ENCODE data around the gene ODAPH.
"Not testable (repeated sequence)": the region's sequence is repeated elsewhere in the genome, so short reads cannot be mapped to it uniquely, and the experiment has no call there.

The ODAPH gene, protein sequence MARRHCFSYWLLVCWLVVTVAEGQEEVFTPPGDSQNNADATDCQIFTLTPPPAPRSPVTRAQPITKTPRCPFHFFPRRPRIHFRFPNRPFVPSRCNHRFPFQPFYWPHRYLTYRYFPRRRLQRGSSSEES

DNA sequence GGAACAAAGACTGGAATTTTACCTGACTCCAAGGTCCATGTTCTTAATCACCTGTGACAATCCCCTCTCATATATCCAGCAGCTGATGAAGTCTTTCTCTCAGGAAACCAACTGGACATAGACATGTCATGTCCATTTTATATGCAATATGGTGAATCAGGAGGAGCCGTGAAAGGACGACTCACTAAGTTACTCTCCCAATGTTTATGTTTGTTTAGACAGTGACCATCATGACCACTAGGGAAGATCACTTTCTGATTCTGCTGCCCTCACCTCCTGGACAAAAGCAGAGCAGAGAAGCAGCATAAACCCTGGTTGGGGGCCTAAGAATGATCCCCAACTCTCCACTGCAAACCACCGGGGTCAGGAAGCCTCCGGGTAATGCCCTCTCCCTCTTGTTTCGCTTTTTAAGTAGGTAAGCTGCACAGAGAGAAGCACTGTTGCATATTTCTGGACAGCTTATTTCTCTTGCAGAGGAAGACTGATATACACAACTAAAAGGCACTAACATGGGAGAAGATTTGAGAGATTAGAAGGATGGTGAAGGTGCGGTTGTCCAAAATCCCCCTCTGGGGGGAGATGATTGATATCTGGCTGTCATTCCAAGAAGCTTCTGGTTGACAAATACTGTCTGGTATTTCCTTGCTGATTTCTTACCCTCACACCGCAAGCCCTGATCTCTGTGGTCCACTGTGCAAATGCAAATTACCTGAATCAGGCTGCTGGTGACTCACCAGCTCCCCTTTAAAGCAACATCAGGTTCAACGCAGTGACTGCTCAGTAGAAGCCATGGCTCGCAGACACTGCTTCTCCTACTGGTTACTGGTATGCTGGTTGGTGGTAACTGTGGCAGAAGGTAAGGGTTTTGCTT, at the start of gene ODAPH:
ODAPH (plus strand) TSS at position 773 of the 871 bp plus-strand sequence; CDS start at position 790, 17 bp downstream.
- no peak for DNase-seq
- intact Hi-C loops (cut with DNase I): no loop called here

DNA sequence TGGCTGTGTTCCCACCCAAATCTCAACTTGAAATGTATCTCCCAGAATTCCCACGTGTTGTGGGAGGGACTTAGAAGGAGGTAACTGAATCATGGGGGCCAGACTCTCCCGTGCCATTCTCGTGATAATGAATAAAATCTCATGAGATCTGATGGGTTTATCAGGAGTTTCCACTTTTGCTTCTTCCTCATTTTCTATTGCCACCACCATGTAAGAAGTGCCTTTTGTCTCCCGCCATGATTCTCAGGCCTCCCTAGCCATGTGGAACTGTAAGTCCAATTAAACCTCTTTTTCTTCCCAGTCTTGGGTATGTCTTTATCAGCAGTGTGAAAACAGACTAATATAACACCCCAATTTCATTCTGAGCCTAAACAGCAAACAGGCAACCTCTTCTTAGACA, 46.3 kb upstream of the ODAPH start:
- intact Hi-C loops (cut with DNase I): not testable (repeated sequence)

GRCh38 chr4:75511841-75512240, 44.0 kb upstream of the ODAPH start:
- intact Hi-C loops (cut with DNase I): loop anchor here (5.0 kb wide), 1 partner anchor 210 kb away; the partner anchor contains the start of gene USO1
- no peak for DNase-seq

More for the DNA sequence above, 46.3 kb upstream of the ODAPH start:
- not testable (repeated sequence) for DNase-seq

DNA sequence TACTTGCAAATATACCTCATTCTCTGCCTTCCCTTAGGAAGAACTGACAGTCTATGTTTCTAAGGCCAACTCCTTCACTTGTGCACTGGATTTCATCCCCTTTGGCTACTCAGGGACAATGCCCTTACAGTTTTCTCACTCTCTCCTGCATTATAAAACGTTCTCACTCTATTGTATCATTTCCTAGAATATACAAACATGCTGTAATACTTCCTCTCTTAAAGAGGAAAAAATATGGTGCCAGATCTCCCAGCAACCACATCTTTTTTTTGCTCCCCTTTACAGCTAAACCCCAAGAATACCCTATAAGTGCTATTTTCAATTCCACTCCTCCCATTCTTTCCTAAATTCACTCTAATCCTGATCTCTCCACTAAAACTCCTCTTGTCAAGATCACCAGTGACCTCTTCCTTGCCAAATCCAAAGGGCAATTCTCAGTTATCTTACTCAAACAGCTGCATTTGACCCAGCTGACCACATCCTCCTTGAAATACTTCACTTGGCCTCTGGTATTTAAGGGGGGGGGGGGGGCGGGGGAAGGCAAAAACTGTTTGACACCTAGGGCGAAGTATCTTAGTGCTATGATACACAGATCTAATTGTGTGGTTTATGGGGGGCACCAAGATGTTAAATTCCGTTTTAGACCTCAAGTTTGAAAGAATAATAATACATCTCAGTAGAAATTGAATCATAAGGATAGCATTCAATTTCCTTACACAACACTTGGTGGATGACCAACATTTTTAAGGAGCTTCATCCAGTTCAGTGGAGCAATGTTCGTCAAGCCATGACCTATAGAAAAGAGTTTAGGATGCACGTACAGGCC, 43.3 kb upstream of the ODAPH start:
- intact Hi-C loops (cut with DNase I): loop anchor here (5.0 kb wide), 1 partner anchor 210 kb away; the partner anchor contains the start of gene USO1
- DNase-seq: no peak

- DNase-seq: no peak
- intact Hi-C loops (cut with DNase I): loop anchor here (5.0 kb wide), 1 partner anchor 209 kb away; the partner anchor contains the start of gene USO1
Measured at GRCh38 chr4:75513526-75514130, 42.2 kb upstream of the ODAPH start.

DNA sequence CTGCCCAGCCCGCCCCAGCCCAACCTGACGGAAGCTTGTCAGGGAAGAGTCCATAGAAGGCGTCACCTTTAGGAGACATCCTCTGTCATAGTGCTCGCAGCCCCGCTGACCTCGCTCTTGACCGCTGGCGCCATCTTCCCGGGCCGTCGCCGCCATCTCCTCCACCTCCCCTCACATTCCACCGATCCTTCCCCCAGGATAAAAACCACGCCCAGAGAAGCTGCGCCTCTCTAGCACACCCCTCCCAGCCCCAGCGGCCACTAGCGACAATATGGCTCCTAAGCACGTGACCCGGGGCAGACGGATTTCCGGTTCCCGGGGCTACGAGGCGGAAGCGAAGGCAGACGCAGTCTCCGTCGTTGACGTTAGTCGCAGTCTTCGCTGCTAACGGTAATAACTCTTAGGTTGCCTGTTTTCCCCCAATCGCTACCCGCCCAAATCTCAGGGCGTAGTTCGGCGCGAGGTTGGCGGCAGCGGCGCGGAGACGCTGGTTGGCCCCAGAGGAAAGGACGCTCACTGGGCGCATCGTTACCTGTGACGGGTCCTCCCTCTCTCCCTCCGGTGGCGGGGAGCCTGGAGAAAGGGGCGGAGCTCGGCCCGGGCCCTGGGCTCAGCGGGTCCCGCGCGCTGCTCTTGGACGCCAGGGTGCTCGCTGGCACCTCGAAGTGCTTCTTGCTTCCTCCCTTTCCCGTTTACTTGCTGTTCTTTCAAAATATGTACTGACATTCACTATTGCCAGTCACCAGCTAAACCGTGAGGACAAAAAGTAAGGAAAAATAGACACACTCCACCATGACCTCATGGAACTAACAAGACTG, 41.5 kb upstream of the ODAPH start, which contains the start of the genes RCHY1 and THAP6:
RCHY1 (minus strand) TSS at position 273 of the 818 bp plus-strand sequence; CDS start at position 156, 117 bp downstream.
THAP6 (plus strand) TSS at position 343 of the 818 bp plus-strand sequence. CDS start 980 bp downstream, outside the sequence.
- DNase-seq: peak; percentile 94 to 99 (median 96)
- intact Hi-C loops (cut with DNase I): loop anchor here (5.0 kb wide), 1 partner anchor 208 kb away; the partner anchor contains the start of gene USO1

GRCh38 chr4:75514949-75515612, 40.8 kb upstream of the ODAPH start:
- intact Hi-C loops (cut with DNase I): loop anchor here (5.0 kb wide), 1 partner anchor 207 kb away; the partner anchor contains the start of gene USO1
- peak in 1 of 10 donors; percentile 57 for DNase-seq

- DNase-seq: no peak
- intact Hi-C loops (cut with DNase I): no loop called here
Measured at GRCh38 chr4:75516144-75516543, 39.7 kb upstream of the ODAPH start.

GRCh38 chr4:75519452-75519851, 36.4 kb upstream of the ODAPH start:
- intact Hi-C loops (cut with DNase I); DNase-seq: not testable (repeated sequence)

DNA sequence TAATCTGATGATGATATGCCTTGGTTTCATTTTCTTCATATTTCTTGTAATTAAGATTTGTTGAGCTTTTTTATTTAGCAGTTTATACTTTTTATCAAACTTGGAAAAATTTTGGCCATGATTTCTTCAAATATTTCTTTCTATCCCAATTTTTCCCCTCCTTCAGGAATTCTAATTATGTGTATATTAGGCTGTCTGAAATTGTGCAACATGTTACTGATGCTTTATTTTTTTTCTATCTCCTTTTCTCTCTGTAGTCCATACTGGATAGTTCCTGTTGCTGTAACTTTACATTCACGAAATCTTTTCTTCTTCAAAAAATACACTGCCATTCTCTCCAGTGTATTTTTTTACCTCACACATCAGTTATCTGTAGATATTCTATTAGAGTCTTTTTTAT, 30.8 kb upstream of the ODAPH start:
- intact Hi-C loops (cut with DNase I): no loop called here
- no peak for DNase-seq

DNA sequence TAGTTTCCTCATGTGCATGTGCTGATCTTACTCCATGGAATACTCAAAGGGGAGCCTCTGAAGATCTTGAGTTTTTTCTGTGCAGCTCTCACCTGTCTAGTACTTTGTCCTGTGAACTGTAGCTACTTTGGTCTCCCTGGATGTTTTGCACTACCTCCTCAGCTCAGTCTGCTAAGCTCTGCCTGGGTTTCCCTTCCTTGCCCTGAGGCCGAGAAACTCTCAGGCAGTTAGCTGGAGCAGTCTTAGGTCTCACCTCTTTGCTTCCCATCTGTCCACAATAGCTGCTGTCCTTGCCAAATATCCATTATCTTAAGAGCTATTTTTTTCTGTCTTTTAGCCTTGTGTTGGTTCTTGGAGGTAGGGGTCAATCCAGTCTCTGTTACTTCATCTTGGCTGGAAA, 30.0 kb upstream of the ODAPH start:
- DNase-seq: no peak
- intact Hi-C loops (cut with DNase I): no loop called here

DNA sequence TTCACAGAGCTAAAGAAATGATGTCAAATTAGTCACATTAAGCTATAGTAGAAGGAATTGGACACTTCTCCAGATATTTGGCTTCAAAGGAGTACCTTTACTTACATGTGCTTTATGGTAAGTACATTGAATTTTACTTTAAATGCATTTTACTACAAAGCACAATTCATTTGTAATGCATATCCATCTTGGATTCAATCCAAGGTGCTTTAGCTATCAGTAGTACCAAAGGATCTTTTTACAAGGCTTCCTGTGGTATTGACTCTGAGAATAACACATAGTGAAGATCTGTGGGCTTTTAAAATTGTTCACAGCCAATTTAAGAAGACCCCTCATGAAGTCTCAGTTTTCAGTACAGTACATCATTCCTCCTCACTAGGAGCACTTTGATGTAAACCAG, 28.4 kb upstream of the ODAPH start:
- intact Hi-C loops (cut with DNase I): no loop called here
- no peak for DNase-seq

DNA sequence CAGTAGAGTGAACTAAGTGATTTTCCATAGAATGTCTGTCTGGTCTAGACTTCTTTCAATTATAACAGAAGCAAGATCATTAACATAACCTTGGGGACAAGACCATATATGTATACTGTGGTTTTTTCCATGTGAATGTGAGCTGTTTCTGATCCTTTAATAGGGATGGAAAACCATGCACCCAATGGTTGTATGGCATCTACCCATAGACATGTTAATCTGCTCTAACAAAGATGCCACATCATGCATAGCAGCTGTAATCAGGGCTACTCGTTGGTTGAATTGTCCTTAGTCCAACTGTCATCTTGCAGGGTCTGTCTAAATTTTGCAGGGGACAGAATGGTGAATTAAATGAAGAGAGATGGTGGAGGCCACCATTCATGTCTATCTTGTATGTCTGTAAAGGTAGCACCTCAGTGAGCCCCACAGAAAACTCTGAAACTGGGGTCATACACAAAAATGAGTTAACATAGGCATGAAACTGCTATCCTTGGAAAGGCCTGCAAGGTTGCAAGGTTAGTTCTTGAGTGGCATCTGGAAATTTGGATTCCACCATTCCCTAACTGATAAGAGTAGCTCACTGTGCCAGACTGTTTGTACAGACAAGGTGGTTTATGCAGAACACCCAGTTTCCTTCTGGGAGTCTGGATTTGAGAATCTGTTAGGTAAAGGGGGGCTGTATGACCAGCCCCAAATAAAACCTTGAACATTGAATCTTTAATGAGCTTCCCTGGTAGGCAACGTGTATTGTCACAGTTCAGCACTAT, 25.1 kb upstream of the ODAPH start:
- DNase-seq: no peak
- intact Hi-C loops (cut with DNase I): no loop called here

GRCh38 chr4:75531536-75532143, 24.2 kb upstream of the ODAPH start:
- intact Hi-C loops (cut with DNase I): not testable (repeated sequence)

DNA sequence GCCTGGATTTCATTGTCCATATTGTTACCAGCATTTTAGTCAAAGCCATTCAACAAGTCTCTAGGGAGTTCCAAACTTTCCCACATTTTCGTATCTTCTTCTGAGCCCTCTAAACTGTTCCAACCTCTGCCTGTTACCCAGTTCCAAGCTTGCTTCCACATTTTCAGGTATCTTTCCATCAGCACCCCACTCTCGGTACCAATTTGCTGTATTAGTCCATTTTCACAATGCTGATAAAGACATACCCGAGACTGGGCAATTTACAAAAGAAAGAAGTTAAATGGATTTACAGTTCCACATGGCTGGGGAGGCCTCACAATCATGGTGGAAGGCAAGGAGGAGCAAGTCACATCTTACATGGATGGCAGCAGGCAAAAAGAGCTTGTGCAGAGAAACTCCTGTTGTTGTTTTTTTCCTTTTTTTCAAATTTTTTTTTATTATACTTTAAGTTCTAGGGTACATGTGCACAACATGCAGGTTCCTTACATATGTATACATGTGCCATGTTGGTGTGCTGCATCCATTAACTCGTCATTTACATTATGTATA, 22.5 kb upstream of the ODAPH start:
- intact Hi-C loops (cut with DNase I); DNase-seq: not testable (repeated sequence)

More at GRCh38 chr4:75531536-75532143, 24.2 kb upstream of the ODAPH start:
- DNase-seq: not testable (repeated sequence)

- DNase-seq; intact Hi-C loops (cut with DNase I): not testable (repeated sequence)
Measured at GRCh38 chr4:75533926-75534325, 21.9 kb upstream of the ODAPH start.

DNA sequence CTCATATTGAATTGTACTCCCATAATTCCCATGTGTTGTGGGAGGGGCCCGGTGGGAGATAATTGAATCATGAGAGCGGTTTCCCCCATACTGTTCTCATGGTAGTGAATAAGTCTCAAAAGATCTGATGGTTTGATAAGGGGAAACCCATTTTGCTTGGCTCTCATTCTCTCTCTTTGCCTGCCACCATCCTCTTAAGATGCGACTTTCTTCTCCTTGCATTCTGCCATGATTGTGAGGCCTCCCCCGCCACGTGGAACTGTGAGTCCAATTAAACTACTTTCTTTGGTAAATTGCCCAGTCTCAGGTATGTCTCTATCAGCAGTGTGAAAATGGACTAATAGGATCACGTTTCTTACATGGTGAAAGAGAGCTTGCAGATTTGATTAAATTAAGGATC, 18.6 kb upstream of the ODAPH start:
- intact Hi-C loops (cut with DNase I); DNase-seq: not testable (repeated sequence)

All from posterior cingulate gyrus (tissue), 11 donors.